ENCODE measurements around the gene SLC35F1. TPM values are rescaled to one million over a fixed set of nuclear protein-coding genes. Genes with fewer than 3 reads are reported as not detected.

Gene SLC35F1
- total and polyA plus RNA-seq, 2 donors (not counting 3 experiments of a cell fraction or from before 2014, with no cell fraction given): not detected

DNA sequence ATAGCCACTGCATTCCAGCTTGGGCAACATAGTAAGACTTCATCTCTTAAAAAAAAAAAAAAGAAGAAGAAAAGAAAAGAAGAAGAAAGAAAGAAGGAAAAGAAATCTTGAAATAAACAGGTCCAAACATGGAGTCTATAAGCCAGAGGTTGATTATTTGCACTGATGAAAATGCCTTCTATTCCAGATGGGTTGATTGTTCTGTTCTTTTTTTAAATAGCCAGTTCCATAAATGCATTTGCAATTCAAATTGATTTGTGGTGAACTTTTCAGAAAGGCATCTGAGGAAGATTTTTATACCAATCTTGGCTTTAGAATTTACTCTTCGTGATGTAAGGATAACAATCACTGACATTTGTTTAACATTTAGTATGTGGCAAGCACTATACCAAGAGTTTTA lies 397.3 kb downstream of the SLC35F1 start:
- no peak overlapping the region for H3K27ac ChIP-seq (ENCODE audit: insufficient read depth, low read depth, low read length)
- H3K27me3 ChIP-seq (ENCODE audit: control insufficient read depth in 2 of 2, insufficient read depth in 2 of 2, low read length in 2 of 2): no peaks in the 10 kb centered on the region
- no peaks in the 10 kb centered on the region for H3K9me1 ChIP-seq (replicated peaks; ENCODE audit: control insufficient read depth, extremely low read depth, insufficient read depth, low read length)
- H2AFZ ChIP-seq (ENCODE audit: low read depth, low read length): no peak overlapping the region
- POLR2A ChIA-PET: no interaction called here
- TF ChIP-seq MYC (IDR thresholded peaks at IDR 0.05; ENCODE audit: low read depth, low read length): no peak
- TF ChIP-seq MAX (IDR thresholded peaks at IDR 0.05; ENCODE audit: insufficient read depth, insufficient read length): no peak
- TF ChIP-seq JUN (IDR thresholded peaks at IDR 0.05; ENCODE audit: borderline replicate concordance, insufficient read depth, insufficient read length, low read depth): no peak
- TF ChIP-seq POLR2AphosphoS5 (IDR thresholded peaks at IDR 0.05; ENCODE audit: insufficient read depth, low read depth, low read length): no peak
- no peak for TF ChIP-seq EZH2 (IDR thresholded peaks at IDR 0.05; ENCODE audit: borderline replicate concordance, low read depth, low read length, severe bottlenecking)
- no peak for TF ChIP-seq POLR2A (IDR thresholded peaks at IDR 0.05; ENCODE audit: low read depth, low read length)
- TF ChIP-seq CTCF (IDR thresholded peaks at IDR 0.05; ENCODE audit: extremely low read depth in 1 of 2, insufficient read depth in 1 of 2, low read depth in 1 of 2, low read length in 2 of 2): no peak
- TF ChIP-seq GATA2 (IDR thresholded peaks at IDR 0.05; ENCODE audit: insufficient read depth, insufficient read length, low read depth, low read length): no peak
- TF ChIP-seq FOS (IDR thresholded peaks at IDR 0.05; ENCODE audit: borderline replicate concordance, insufficient read depth, low read length): no peak
- dilution Hi-C loops (cut with MboI; ENCODE audit: extremely low pct_ligation_motif_present, low sequenced_read_pairs) (no loop called here), intact Hi-C loops (cut with micrococcal nuclease) (no loop called here)
- H4K20me1 ChIP-seq (replicated peaks; ENCODE audit: control insufficient read depth, extremely low read depth, insufficient read depth, low read length): no peaks in the 10 kb centered on the region
- H3K9me3 ChIP-seq (replicated peaks; ENCODE audit: control insufficient read depth, insufficient read depth, low read length): no peaks in the 10 kb centered on the region
- no peaks in the 10 kb centered on the region for H3K4me1 ChIP-seq (ENCODE audit: control insufficient read depth, extremely low read depth, insufficient read depth, low read length)
- H3K9ac ChIP-seq (replicated peaks; ENCODE audit: extremely low read depth, insufficient read depth, low read length): no peak overlapping the region
- H3K79me2 ChIP-seq (ENCODE audit: control insufficient read depth, insufficient read depth, low read length): no peaks in the 10 kb centered on the region
- H3K36me3 ChIP-seq (ENCODE audit: control insufficient read depth in 2 of 2, extremely low read depth in 1 of 2, insufficient read depth in 2 of 2, low read length in 2 of 2): no peaks in the 10 kb centered on the region
- BruUV-seq (replicated peaks): no TSS peak
- no peak overlapping the region for H3K4me3 ChIP-seq (replicated peaks in 1 of 3; ENCODE audit: insufficient read depth in 1 of 3, low read depth in 1 of 3, low read length in 3 of 3)
- FAIRE-seq (no peak), DNase-seq (ENCODE audit: low read depth, low spot score) (no peak)
- no peak overlapping the region for H3K4me2 ChIP-seq (ENCODE audit: insufficient read depth, low read length)
- CTCF ChIA-PET: no interaction called here

All from endothelial cell of umbilical vein (primary cell).